Activated CD4-positive, alpha-beta T cell treated with anti-CD3 and anti-CD28 coated beads, Interleukin-2, amount 10 ng/mL, durations not matched to agents 7 days and 5 days (primary cell): ENCODE results near the gene MARCHF10. TPM values are rescaled to one million over a fixed set of nuclear protein-coding genes. Genes with fewer than 3 reads are reported as not detected.

ENCODE experiments used
- CTCF ChIA-PET: fragments of 350-600 bp; sonication (Branson Sonifier 250); formaldehyde crosslinking; loops from one replicate; lab custom pipeline; 2021; ENCODE audit warnings: antibody characterized with exemption; lab: Charles Lee
- POLR2A ChIA-PET: fragments of 350-600 bp; sonication (Branson Sonifier 250); formaldehyde crosslinking; loops from one replicate; lab custom pipeline; 2021; ENCODE audit warnings: antibody characterized with exemption; lab: Charles Lee
- DNase-seq: peaks from one replicate; pipeline ENCODE4 v3.0.0-alpha.2; 2020
- H3K27ac Mint-ChIP-seq: one replicate; pipeline ENCODE4 v1.8.0; 2021; ENCODE audit warnings: mild to moderate bottlenecking, moderate library complexity, mixed read lengths
- H3K27me3 Mint-ChIP-seq: one replicate; pipeline ENCODE4 v1.8.0; 2021; ENCODE audit warnings: mixed read lengths
- H3K36me3 Mint-ChIP-seq: one replicate; pipeline ENCODE4 v1.8.0; 2021; ENCODE audit warnings: low read depth, mixed read lengths
- H3K4me1 Mint-ChIP-seq: one replicate; pipeline ENCODE4 v1.8.0; 2021; ENCODE audit warnings: mixed read lengths
- H3K4me3 Mint-ChIP-seq: one replicate; pipeline ENCODE4 v1.8.0; 2021; ENCODE audit warnings: mild to moderate bottlenecking, moderate library complexity, mixed read lengths
- H3K9me3 Mint-ChIP-seq: one replicate; pipeline ENCODE4 v1.8.0; 2021; ENCODE audit warnings: mixed read lengths
- total RNA-seq, 2 experiments: library from RNA; stranded (reverse); gene quantifications; one replicate each; pipeline ENCODE4 v1.2.3, GENCODE V29; 2021

The MARCHF10 gene
- total RNA-seq, 2 experiments from 2014 or later: not detected

DNA sequence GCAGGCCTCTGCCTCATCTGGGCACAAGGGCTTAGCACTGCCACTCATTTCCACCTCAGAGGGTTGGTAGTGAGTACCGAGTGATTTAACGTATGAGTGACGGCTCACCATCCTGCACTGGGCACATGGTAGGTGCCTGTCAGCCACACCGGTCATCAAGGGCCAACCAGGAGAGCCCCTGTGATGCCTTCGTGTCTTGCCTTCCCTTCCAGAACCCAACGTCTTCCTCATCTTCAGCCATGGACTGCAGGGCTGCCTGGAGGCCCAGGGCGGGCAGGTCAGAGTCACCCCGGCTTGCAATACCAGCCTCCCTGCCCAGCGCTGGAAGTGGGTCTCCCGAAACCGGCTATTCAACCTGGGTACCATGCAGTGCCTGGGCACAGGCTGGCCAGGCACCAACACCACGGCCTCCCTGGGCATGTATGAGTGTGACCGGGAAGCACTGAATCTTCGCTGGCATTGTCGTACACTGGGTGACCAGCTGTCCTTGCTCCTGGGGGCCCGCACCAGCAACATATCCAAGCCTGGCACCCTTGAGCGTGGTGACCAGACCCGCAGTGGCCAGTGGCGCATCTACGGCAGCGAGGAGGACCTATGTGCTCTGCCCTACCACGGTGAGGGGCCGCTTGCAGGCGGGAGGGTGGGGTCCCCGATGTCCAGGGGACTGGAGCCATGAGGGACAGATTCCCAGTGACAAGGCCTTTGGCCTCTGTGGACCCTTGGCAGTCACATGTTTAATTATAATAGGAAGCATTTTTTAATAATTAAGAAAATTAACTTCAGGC, 143.6 kb downstream of the MARCHF10 start:
- ChIA-PET CTCF (no interaction called here), POLR2A (no interaction called here)
- H3K4me1 Mint-ChIP-seq: peaks cover 2% of the 10 kb centered on the region
- H3K27me3 Mint-ChIP-seq: peaks cover 12% of the 10 kb centered on the region
- DNase-seq: no peak
- H3K27ac Mint-ChIP-seq: no peak overlapping the region
- H3K36me3 Mint-ChIP-seq: no peaks in the 10 kb centered on the region
- no peak overlapping the region for H3K4me3 Mint-ChIP-seq
- H3K9me3 Mint-ChIP-seq: peaks cover 11% of the 10 kb centered on the region

DNA sequence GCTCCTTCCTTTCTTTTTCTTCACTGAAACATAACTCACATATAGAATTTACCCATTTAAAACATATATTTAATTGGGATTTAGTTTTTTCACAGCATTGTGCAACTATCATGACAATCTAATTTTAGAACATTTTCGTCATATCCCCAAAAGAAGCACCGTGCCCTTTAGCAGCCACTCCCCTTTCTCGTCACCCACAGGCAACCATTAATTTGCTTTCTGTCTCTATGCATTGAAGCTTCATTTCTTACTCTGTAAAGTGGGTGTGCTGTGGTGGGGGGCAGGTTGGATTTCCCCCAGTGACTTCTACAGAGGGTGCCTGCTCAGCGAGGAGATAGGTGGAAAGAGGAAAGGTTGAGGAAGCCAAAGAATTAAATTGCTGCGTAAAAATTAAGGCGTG, 144.8 kb downstream of the MARCHF10 start:
- H3K36me3 Mint-ChIP-seq: no peaks in the 10 kb centered on the region
- H3K27ac Mint-ChIP-seq: no peak overlapping the region
- H3K4me3 Mint-ChIP-seq: no peak overlapping the region
- DNase-seq: no peak
- POLR2A ChIA-PET: no interaction called here
- CTCF ChIA-PET: no interaction called here
- peaks cover 11% of the 10 kb centered on the region for H3K9me3 Mint-ChIP-seq
- no peaks in the 10 kb centered on the region for H3K4me1 Mint-ChIP-seq
- H3K27me3 Mint-ChIP-seq: peaks cover 13% of the 10 kb centered on the region

DNA sequence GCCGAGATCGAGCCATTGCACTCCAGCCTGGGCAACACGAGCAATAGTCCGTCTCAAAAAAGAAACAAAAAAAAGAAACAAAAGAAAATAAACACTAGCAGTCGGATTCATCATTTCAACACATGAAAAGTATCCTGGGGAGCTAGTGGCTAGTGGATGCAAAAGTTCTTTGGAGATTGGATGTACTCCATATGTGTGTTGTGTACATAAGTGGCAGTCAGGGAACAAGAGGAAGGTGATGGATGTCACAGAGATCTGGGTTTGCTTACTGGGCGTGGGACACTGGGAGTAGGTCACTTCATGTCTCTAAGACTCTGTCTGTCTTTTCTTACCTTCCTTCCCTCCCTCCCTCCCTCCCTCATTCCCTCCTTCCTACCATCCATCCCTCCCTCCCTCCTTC, 145.3 kb downstream of the MARCHF10 start:
- ChIA-PET CTCF (no interaction called here), POLR2A (no interaction called here)
- no peak overlapping the region for H3K27ac Mint-ChIP-seq
- peaks cover 11% of the 10 kb centered on the region for H3K9me3 Mint-ChIP-seq
- no peak for DNase-seq
- no peaks in the 10 kb centered on the region for H3K4me1 Mint-ChIP-seq
- H3K27me3 Mint-ChIP-seq: peaks cover 13% of the 10 kb centered on the region
- no peak overlapping the region for H3K4me3 Mint-ChIP-seq
- H3K36me3 Mint-ChIP-seq: no peaks in the 10 kb centered on the region

DNA sequence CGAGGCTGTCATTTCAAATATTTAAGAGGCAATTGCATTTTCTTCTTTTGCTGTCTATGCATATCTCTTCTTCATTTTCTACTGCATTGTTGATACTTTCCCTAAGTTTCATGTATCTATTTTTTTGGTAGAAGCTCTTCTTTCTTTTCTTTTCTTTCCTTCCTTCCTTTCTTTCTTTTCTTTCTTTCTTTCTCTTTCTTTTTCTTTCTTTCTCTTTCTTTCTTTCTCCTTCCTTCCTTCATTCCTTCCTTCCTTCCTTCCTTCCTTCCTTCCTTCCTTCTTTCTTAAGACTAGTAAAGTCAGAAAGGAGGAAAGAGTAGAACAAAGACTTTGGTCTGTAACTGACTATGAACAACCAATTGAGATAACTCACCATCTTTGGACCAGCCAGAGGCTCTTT, 146.8 kb downstream of the MARCHF10 start:
- ChIA-PET POLR2A (no interaction called here), CTCF (no interaction called here)
- Mint-ChIP-seq H3K27ac (no peak overlapping the region), H3K27me3 (peaks cover 14% of the 10 kb centered on the region), H3K4me1 (no peaks in the 10 kb centered on the region), H3K4me3 (no peak overlapping the region), H3K36me3 (no peaks in the 10 kb centered on the region), H3K9me3 (peaks cover 11% of the 10 kb centered on the region)
- DNase-seq: no peak

DNA sequence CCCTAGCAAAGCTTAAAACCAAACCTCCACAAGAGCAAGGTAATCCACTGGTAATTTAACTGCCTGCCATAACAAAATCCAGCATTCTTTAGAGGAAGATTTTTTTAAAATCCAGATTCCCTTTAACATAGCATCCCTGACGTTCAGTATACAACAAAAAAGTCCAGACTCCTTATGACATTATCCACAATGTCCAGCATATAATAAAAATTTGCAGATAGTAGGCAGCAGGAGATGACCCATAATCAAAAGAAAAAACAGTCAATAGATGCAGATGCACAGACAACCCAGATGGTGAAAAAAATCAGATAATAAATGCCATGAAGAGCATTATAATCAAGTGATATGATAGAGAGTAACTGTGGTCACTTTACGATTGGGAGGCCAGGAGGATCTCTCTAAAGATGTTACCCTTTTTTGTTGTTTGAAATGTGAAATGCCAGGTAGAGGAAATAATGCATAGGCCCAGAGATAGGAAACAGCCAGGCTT, 147.4 kb downstream of the MARCHF10 start:
- H3K27ac Mint-ChIP-seq: no peak overlapping the region

DNA sequence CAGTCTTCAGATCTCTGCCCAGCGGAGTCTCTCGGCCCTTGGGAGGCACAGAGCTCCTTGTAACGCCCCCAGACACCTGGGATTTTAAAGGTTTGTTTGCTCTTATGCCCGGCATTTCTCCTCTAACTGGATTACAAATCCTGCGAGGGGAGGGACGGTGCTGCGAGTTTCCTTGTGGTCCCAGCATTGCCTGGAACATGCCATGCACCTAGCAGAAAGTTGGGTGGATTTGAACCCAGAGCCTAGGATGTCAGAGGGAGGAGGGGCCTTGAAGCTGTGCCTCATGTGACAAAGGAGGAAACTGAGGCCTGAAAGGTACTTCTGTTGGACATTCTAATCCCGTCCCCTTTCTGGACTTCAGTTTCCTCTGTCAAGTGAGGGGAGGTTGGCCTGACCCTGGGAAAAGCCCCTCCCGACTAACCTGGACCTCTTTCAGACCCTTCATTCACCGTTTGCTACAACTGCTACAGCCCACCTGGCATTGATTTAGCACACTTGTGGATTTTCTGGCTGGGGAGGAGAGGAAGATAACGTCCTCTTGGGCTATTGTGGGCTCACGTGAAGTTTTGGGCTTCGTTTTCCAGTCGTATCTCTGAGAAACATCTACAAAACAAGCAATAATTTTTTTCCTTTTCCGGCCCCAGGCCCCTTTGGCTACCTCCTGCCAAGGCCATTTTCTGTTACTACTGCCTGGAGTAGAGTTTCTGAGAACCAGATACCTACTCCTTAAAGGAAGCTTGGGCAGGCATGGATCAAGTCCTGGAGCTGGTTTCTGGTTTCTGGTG, 149.8 kb downstream of the MARCHF10 start:
- Mint-ChIP-seq H3K9me3 (peaks cover 11% of the 10 kb centered on the region), H3K36me3 (no peaks in the 10 kb centered on the region), H3K4me3 (no peak overlapping the region), H3K4me1 (peaks cover 9% of the 10 kb centered on the region), H3K27me3 (peaks cover 26% of the 10 kb centered on the region), H3K27ac (no peak overlapping the region)
- POLR2A ChIA-PET: no interaction called here
- CTCF ChIA-PET: interaction anchor here (1.0 kb wide), 1 partner anchor 14 kb away, joined by 3 read pairs; no protein-coding TSS in a partner anchor
- no peak for DNase-seq

More for the DNA sequence above, 147.4 kb downstream of the MARCHF10 start:
- ChIA-PET POLR2A (no interaction called here), CTCF (interaction anchor here (1.4 kb wide), 1 partner anchor 239 kb away, joined by 3 read pairs; no protein-coding TSS in a partner anchor)
- no peaks in the 10 kb centered on the region for H3K36me3 Mint-ChIP-seq
- H3K27me3 Mint-ChIP-seq: peaks cover 16% of the 10 kb centered on the region
- H3K4me1 Mint-ChIP-seq: no peaks in the 10 kb centered on the region
- DNase-seq: no peak
- no peak overlapping the region for H3K4me3 Mint-ChIP-seq
- H3K9me3 Mint-ChIP-seq: peaks cover 11% of the 10 kb centered on the region

DNA sequence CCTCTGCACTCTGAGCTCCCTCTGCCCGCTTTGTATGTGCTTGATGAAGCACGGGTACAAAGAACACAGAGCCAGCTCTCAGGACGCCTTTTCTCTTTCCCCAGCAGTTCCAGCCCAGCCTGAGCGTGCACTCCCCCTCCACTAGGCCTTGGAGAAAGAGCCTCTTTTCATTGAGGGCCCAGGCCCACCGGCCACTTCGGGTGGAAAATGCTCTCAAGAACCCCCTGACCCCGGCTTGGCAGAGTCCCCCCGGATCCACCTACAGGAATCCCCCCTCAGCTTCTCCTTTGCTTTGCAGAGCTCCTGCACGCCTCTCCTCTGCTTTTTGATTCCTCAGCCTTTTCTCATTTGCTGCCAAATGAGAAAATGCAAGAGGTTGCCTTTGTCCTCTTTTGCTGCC, 150.4 kb downstream of the MARCHF10 start:
- POLR2A ChIA-PET: no interaction called here
- H3K9me3 Mint-ChIP-seq: peaks cover 11% of the 10 kb centered on the region
- H3K27me3 Mint-ChIP-seq: peaks cover 26% of the 10 kb centered on the region

DNA sequence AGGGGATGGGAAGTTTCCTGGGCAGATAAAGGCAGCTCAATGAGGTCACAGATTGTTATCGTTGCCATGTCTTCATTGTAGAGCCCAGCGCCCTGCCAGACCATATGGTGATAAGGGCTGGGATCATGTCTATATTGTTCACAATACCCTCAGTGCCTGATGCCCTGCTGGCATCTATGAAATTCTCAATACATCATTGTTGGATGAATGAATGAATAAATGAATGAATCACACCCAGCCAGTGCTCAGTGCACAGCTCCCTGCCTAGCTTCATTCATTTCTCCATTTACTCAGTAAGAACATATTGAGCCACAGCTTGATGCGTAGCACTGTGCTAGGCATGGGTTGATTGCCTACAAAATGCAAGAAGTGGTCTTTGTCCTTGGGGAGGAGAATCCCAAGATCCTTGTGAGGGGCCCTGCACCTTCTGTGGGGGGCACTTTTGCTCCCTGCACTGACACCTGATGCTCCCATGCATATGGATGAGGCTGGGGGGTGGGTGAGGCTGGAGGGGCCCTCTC, 150.9 kb downstream of the MARCHF10 start:
- H3K27me3 Mint-ChIP-seq: peaks cover 27% of the 10 kb centered on the region
- no peak for DNase-seq
- no peak overlapping the region for H3K4me3 Mint-ChIP-seq
- peaks cover 16% of the 10 kb centered on the region for H3K4me1 Mint-ChIP-seq
- H3K9me3 Mint-ChIP-seq: peaks cover 11% of the 10 kb centered on the region
- H3K27ac Mint-ChIP-seq: no peak overlapping the region
- ChIA-PET POLR2A (no interaction called here), CTCF (interaction anchor here (0.6 to 1.2 kb wide), 3 partner anchors 15 to 65 kb away, joined by 3 read pairs; no protein-coding TSS in a partner anchor)
- no peaks in the 10 kb centered on the region for H3K36me3 Mint-ChIP-seq

More for the DNA sequence above, 150.4 kb downstream of the MARCHF10 start:
- DNase-seq: no peak
- CTCF ChIA-PET: interaction anchor here (0.6 to 1.2 kb wide), 3 partner anchors 14 to 65 kb away, joined by 3 read pairs; no protein-coding TSS in a partner anchor
- Mint-ChIP-seq H3K36me3 (no peaks in the 10 kb centered on the region), H3K4me3 (no peak overlapping the region), H3K27ac (no peak overlapping the region), H3K4me1 (peaks cover 13% of the 10 kb centered on the region)

DNA sequence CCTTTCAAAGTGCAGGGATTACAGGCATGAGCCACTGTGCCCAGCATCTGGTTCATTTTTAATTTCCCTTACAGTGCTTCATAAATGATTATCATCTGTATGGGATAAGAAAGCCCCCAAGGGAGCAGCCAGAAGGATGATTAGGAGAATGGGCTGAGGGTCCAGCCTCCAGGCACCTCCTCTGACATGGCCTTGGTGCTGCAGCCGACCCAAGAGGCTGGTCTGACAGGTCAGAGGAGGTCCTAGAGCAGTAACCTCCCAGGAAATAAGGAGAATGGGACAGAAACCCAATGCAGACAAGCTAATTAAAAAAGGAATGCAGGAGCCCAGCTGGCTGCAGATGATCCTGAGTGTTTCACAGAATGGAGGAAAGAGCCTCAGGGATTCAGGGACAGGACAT, 151.7 kb downstream of the MARCHF10 start:
- H3K36me3 Mint-ChIP-seq: no peaks in the 10 kb centered on the region
- CTCF ChIA-PET: interaction anchor here (1.2 kb wide), 1 partner anchor 17 kb away, joined by 3 read pairs; no protein-coding TSS in a partner anchor
- H3K4me3 Mint-ChIP-seq: no peak overlapping the region
- no peak overlapping the region for H3K27ac Mint-ChIP-seq
- peaks cover 11% of the 10 kb centered on the region for H3K9me3 Mint-ChIP-seq
- POLR2A ChIA-PET: no interaction called here
- H3K27me3 Mint-ChIP-seq: peaks cover 33% of the 10 kb centered on the region
- peaks cover 23% of the 10 kb centered on the region for H3K4me1 Mint-ChIP-seq
- DNase-seq: no peak

DNA sequence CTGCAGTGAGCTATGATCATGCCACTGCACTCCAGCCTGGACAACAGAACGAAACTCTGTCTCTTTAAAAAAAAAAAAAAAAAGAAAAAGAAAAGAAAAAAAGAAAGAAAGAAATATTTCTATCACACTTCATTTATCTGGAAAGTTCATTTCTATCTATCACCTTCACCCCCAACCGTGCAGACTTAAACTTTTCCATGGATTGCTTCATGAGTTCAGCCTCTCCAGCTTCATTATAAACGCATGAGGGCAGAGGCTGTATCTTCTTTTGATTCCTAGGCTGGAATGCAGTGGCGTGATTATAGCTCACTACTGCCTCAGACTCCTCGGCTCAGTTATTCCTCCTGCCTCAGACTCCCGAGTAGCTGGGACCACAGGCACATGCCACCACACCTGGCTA, 152.5 kb downstream of the MARCHF10 start:
- H3K4me1 Mint-ChIP-seq: peaks cover 23% of the 10 kb centered on the region
- CTCF ChIA-PET: interaction anchor here (1.4 kb wide), 1 partner anchor 31 kb away, joined by 3 read pairs; no protein-coding TSS in a partner anchor
- H3K9me3 Mint-ChIP-seq: peaks cover 7% of the 10 kb centered on the region
- no peak for DNase-seq
- POLR2A ChIA-PET: no interaction called here
- no peaks in the 10 kb centered on the region for H3K36me3 Mint-ChIP-seq
- no peak overlapping the region for H3K27ac Mint-ChIP-seq
- no peak overlapping the region for H3K4me3 Mint-ChIP-seq
- peaks cover 34% of the 10 kb centered on the region for H3K27me3 Mint-ChIP-seq

DNA sequence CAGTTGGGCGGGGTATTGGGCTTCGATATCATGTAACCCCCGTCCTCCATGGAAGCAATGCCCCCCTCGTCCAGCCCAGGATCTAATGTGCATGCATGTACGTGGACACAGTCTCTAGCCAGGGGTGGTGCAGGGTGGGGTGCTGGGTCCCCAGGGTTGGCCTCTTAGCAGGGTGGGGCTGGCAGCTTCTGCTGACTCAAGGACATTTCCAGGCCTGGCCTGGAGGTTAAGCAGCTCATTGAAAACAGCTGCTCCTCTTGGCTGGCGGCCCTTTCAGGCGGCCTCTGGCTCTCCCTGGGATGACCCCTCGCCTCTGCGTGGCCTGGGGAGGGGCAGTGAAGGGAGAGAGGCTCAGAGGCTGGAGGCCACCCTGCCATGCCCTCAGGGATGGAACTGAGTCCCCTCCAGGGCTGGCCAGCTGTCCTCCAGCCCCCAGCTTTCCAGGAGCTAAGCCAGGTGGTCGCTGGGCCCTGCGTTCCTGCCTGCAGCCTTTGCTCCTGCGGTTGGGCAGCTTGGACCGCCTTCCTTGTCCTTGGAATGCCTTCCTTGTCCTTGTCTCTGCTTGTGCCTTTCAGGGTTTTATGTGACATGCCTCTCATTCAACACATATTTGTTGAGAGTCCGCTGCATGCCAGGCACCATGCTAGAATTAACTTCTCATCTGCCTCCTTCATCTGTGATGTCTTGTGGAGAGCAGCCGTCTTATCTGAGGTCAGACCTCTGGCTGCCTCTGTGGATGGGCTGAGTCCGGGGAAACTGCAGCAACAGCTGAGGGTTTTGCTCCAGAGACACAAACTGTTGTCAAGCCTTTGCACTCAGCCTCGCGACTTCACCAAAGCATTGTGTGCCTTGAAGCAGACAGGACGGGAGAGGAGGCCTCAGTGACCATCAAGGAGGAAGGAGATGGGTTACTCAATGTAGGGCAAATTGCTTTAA, 154.0 kb downstream of the MARCHF10 start:
- Mint-ChIP-seq H3K27ac (no peak overlapping the region), H3K4me1 (peaks cover 23% of the 10 kb centered on the region), H3K9me3 (no peaks in the 10 kb centered on the region), H3K4me3 (peak overlapping the region; percentile 72), H3K36me3 (no peaks in the 10 kb centered on the region), H3K27me3 (peaks cover 38% of the 10 kb centered on the region)
- CTCF ChIA-PET: interaction anchor here (0.5 to 1.4 kb wide), 2 partner anchors 20 to 33 kb away, joined by 3 read pairs; no protein-coding TSS in a partner anchor
- POLR2A ChIA-PET: no interaction called here
- DNase-seq: no peak
